Spleen (tissue), 7 donors: ENCODE data around the gene PRSS27.

ENCODE experiments used
- CTCF ChIP-seq, 11 experiments: fragments of 200-600 bp in 7 of 11; fragments of 450-650 bp in 4 of 11; sonication (generic) in 4 of 11; IDR thresholded peaks in 8 of 11; conservative IDR thresholded peaks in 3 of 11; 1 replicate in 7 of 11; 2 replicates in 4 of 11; pipeline versions ENCODE4 v1.4.0 to v1.8.0; 2016 to 2021; ENCODE audit warnings: antibody characterized with exemption in 11 of 11, inconsistent platforms in 4 of 11, mild to moderate bottlenecking in 1 of 11
- POLR2A ChIP-seq, 3 donors: fragments of 450-650 bp; IDR thresholded peaks; one replicate each; pipeline ENCODE4 v1.5.1; 2017; ENCODE audit warnings: antibody characterized with exemption in 3 of 3, mild to moderate bottlenecking in 1 of 3
- POLR2AphosphoS5 ChIP-seq, 3 donors: sonication (generic); formaldehyde crosslinking; IDR thresholded peaks; one replicate each; pipeline ENCODE4 v1.5.1; 2017; ENCODE audit warnings: antibody characterized with exemption in 3 of 3
- donor health status: DM: no; HTN: no; CAD: no; lungs with moderate emphysema.
- donor health status: DM: no; HTN: no; CAD: no.
- donor health status: DM: no; HTN: no; CAD: no.

- TF ChIP-seq CTCF (IDR thresholded peaks at IDR 0.05 in 8 of 11, conservative IDR thresholded peaks at IDR 0.05 in 3 of 11) (no peak), POLR2A (IDR thresholded peaks at IDR 0.05) (no peak), POLR2AphosphoS5 (IDR thresholded peaks at IDR 0.05) (no peak)
Measured at GRCh38 chr16:2701713-2702437, 18.1 kb downstream of the PRSS27 start.
